Stimulated activated CD4-positive, alpha-beta T cell treated with anti-CD3 and anti-CD28 coated beads, Interleukin-2, amount 100 ng/mL, for 48 hours (primary cell): ENCODE results near the gene LLGL1.

Source experiments
- DNase-seq, 2 donors: peaks; one replicate each; pipeline ENCODE4 v3.0.0-alpha.2; 2020

LLGL1 gene

GRCh38 chr17:18253947-18254821 lies 28.7 kb downstream of the LLGL1 start:
- DNase-seq, result no peak

GRCh38 chr17:18254888-18255649 lies 29.6 kb downstream of the LLGL1 start:
- DNase-seq, result no peak

DNA sequence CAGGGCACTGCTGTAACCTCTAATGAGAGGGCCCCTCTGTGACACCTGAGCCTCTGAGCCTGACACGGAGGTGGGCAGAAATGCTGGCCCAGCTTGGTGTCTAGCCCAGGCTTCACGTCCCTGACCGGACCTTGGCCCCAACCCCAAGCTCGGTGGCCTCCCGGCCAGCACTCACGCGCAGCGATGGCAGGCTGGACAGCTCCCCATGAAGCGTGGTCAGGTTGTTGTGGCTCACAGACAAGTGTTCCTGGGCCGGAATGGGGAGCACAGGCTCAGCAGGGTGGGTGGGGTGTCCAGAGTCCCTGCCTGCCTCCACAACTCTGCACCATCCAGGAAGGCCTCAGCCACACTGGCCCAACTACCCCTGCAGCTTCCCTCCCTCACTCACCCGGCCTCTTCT lies 30.9 kb downstream of the LLGL1 start:
- no peak for DNase-seq

GRCh38 chr17:18256776-18257175 lies 31.3 kb downstream of the LLGL1 start:
- no peak for DNase-seq

DNA sequence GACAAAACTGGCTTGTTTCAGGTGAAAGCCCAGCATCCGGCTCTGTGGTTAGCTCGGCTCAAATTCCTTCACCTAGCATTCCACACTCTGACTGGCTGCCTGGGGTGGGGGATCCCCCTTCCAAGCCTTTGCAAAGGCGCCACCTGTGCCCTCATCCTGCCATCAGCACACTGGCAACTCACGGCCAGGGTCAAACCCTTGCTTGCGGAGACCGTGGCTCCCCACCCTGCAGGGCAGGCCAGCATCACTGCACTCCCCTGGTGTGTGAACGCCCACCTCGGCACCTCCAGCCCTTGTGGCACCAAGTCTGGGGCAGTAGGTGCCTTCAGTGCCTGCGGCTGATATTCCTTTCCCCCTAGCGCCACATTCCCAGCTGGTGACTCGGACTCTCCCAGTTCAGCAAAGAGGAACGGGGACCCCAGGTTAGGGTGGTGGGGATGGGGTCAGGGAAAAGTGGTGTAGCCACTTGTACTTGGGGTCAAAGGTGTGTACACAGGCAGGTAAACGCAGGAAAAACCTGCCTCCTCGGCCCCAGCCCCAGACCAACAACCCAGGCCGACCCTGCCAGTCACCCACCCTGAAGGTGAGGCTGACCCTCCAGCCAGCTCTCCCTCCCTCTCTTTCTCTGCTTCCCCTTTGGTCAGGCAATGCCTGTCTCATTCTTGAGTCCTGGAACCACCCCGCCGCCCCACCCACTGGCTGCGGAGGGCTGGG lies 32.0 kb downstream of the LLGL1 start:
- DNase-seq, result peak in 1 of 2 donors; percentile 34

DNA sequence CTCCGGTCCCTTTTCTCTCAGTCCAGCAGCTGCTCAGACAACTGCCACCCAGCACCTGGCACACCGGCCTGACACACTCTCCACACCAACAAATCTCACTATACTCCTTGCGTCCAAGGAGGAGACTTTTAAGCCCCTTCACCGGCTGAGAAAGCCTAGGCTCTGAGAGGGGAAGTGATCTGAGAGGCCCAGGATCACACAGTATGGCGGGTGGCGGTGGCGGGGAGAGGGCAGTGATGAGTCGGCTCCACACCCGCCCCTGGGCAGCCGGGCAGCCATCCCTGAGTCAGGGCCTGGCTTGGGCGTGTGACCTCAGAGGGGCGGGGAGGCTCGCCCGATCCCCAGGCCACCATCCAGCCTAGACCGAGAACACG lies 32.5 kb downstream of the LLGL1 start:
- peak; percentile 38 to 50 for DNase-seq

GRCh38 chr17:18258356-18259038 lies 33.1 kb downstream of the LLGL1 start, which contains the start of gene FLII:
FLII (minus strand) TSS chr17:18258738; CDS start chr17:18258690, 48 bp downstream.
- peak; percentile 37 to 51 for DNase-seq

DNA sequence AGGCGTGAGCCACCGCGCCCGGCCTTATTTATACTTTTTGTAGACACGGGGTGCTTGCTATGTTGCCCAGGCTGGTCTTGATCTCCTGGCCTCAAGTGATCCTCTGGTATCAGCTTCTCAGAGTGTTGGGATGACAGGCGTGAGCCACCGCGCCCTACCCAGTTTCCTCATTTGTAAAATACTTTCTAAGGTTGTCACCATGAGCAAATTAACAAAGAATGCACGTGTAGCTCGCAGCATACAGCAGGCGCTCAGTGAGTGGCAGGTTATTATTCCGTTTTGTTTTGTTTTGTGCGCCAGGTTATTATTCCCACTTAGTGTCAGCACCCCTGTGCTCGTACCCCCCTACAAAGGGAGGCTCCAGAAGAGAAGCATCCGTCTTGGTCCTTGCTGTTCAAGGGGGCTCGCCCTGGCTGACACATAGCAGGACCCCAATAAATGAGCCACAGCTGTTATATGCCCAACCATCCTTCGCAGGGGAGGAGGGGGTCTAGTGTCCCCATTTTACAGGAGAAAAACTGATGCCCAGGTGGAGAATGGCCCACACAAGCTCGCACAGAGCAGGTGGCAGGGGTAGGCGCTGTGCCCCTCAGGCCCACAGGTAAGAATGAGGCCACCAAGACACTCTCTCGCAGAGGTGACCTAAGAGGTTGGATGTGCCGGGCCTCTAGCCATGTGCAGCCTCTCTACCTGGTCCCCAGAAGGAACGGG lies 34.3 kb downstream of the LLGL1 start:
- DNase-seq, result no peak

DNA sequence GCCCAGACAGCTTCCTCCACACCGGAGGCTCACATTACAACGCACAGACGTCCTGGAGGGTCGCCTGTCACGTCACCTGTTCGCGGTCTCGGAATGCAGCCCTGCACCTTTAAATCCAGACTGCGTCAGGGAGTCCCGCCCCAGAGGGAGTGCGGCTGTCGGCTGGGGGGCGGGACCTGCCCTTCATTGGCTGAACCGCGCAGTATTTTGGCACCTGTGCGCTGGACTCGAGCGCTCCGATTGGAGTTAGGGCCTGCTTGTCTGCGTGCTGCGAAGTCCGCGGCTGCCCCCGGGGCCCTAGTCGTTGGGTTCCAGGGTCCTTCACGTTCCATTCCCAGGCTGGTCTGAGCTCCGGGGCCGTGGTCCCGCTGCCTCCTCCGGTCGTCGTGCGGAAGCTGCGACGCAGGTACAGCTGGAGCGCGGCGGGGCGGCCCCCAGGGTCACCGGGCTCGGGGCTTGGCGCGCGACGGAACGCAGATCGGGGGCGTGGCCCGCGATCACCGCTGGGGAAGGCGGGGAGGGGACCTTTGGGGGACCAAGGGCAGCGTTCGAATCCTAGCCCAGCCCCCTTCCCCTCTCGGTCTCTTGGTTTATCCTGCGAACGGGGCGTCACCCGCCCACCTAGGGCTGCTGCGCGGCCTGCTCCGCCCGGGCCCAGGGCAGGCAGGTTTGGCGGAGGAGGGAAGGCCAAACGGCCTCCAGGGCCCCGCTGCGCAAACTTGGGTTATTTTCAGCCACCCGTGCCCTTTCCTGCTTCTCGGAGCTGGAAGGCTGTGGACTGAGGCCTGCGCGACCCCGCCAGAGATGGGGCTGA lies 35.1 kb downstream of the LLGL1 start, which contains the start of gene MIEF2:
MIEF2 (plus strand) TSS at position 331 of the 814 bp plus-strand sequence. CDS start 2,059 bp downstream, outside the sequence.
- peak; percentile 86 to 87 for DNase-seq

GRCh38 chr17:18261146-18261515 lies 35.7 kb downstream of the LLGL1 start:
- peak; percentile 25 to 32 for DNase-seq

DNA sequence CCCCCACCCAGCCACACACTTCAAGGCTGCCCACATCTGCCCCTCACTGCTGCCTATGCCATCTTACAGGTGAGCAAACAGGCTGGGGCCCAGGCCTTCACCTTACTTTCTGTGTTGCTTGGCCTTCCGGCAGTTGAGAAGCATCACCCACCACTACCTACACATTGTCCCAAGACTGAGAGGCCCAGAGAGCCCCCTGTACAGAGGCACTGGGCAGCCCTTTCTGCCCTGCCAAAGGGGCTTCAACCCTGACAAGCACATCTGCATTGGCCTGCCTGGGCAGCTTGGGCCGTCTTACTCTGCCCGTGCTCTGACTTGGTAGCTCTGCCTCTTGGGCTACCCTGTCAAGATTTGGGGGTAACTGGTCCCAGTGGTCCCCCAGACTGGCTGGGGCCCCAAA lies 36.2 kb downstream of the LLGL1 start:
- DNase-seq, result no peak

GRCh38 chr17:18262111-18262510 lies 36.7 kb downstream of the LLGL1 start:
- DNase-seq, result no peak

- no peak for DNase-seq
Observed at GRCh38 chr17:18262641-18263040, 37.2 kb downstream of the LLGL1 start.

- no peak for DNase-seq
Observed at GRCh38 chr17:18263885-18264682, 38.6 kb downstream of the LLGL1 start.

DNA sequence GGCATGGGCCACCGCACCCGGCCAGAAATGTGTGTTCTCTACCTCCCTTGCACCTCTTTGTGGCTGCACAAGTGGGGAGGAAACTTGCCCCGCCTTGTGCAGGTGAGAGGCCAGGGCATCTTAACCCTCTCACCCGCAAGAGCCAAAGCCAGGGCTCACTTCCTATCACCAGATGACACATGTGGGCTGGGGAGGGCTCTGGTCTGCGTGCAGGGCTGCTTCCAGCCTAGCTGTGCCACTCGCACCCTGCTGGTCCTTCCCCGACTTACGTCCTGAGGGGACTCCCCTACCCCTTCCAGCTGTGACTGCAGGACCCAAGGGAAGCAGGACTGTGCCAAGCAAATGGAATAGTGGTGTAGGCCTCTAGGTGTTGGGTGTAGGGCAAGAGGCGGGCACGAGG lies 41.9 kb downstream of the LLGL1 start:
- no peak for DNase-seq

- DNase-seq, result no peak
Observed at GRCh38 chr17:18267927-18268711, 42.7 kb downstream of the LLGL1 start.

GRCh38 chr17:18270046-18270931 lies 44.9 kb downstream of the LLGL1 start:
- DNase-seq, result no peak

DNA sequence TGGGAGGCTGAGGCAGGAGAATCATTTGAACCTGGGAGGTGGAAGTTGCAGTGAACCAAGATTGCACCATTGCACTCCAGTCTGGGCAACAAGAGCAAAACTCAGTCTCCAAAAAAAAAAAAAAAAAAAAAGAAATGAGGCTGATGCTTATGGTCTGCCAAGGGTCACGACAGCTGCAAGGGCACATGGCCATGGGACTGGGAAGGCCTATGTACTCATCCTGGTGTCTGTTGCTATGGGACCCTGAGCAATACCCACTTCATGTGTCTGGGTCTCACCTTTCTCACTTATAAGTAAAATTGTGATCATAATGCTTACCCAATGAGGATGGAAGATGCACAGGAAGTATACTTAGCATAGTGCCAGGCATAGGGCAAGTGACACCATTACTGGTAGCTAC lies 51.6 kb downstream of the LLGL1 start:
- DNase-seq, result no peak
